HG03469 (cell line): ENCODE data around the gene ERLIN1.
"Not testable (repeated sequence)": the region's sequence is repeated elsewhere in the genome, so short reads cannot be mapped to it uniquely, and the experiment has no call there.

Experiments
- ATAC-seq: cut with Tn5 transposase; IDR thresholded peaks from one replicate; pipeline ENCODE4 v1.9.1; 2021; ENCODE audit warnings: mild to moderate bottlenecking, moderate library complexity, moderate number of reproducible peaks; ENCODE audit not compliant: unreplicated experiment

Gene ERLIN1

GRCh38 chr10:100138921-100139496, 46.8 kb downstream of the ERLIN1 start:
- ATAC-seq: no peak

- ATAC-seq: no peak
Measured at GRCh38 chr10:100135486-100135885, 50.3 kb downstream of the ERLIN1 start.

- ATAC-seq: no peak
Measured at GRCh38 chr10:100133801-100134200, 52.0 kb downstream of the ERLIN1 start.

- no peak for ATAC-seq
Measured at GRCh38 chr10:100132427-100132826, 53.4 kb downstream of the ERLIN1 start.

GRCh38 chr10:100131571-100131970, 54.3 kb downstream of the ERLIN1 start:
- no peak for ATAC-seq

- no peak for ATAC-seq
Measured at GRCh38 chr10:100130831-100131230, 55.0 kb downstream of the ERLIN1 start.

- ATAC-seq: no peak
Measured at GRCh38 chr10:100129424-100129823, 56.4 kb downstream of the ERLIN1 start.

- no peak for ATAC-seq
Measured at GRCh38 chr10:100128951-100129350, 56.9 kb downstream of the ERLIN1 start.

- not testable (repeated sequence) for ATAC-seq
Measured at GRCh38 chr10:100125335-100125734, 60.5 kb downstream of the ERLIN1 start.

GRCh38 chr10:100124097-100124496, 61.7 kb downstream of the ERLIN1 start:
- no peak for ATAC-seq

GRCh38 chr10:100122780-100123179, 63.0 kb downstream of the ERLIN1 start:
- no peak for ATAC-seq

GRCh38 chr10:100120550-100120949, 65.3 kb downstream of the ERLIN1 start:
- no peak for ATAC-seq

- ATAC-seq: no peak
Measured at GRCh38 chr10:100119726-100120125, 66.1 kb downstream of the ERLIN1 start.

- ATAC-seq: no peak
Measured at GRCh38 chr10:100114976-100115770, 70.7 kb downstream of the ERLIN1 start.

GRCh38 chr10:100114460-100114859, 71.4 kb downstream of the ERLIN1 start:
- no peak for ATAC-seq

- ATAC-seq: no peak
Measured at GRCh38 chr10:100109670-100110069, 76.2 kb downstream of the ERLIN1 start.

- ATAC-seq: no peak
Measured at GRCh38 chr10:100106865-100107264, 79.0 kb downstream of the ERLIN1 start.

GRCh38 chr10:100104300-100104699, 81.5 kb downstream of the ERLIN1 start:
- ATAC-seq: no peak

GRCh38 chr10:100103581-100103980, 82.2 kb downstream of the ERLIN1 start:
- ATAC-seq: no peak

GRCh38 chr10:100101192-100102076, 84.4 kb downstream of the ERLIN1 start:
- no peak for ATAC-seq

- ATAC-seq: no peak
Measured at GRCh38 chr10:100100651-100101184, 85.1 kb downstream of the ERLIN1 start.
